ENCODE results near the gene ITPA. TPM values are rescaled to one million over a fixed set of nuclear protein-coding genes. Genes with fewer than 3 reads are reported as not detected.

The ITPA gene
- total RNA-seq, 1 donor from 2014 or later = 43.4 TPM

GRCh38 chr20:3231889-3232588 lies 22.7 kb downstream of the ITPA start:
- Histone ChIP-seq H3K4me1 (no peaks in the 10 kb centered on the region), H3K4me3 (no peak overlapping the region), H3K36me3 (no peaks in the 10 kb centered on the region), H3K27me3 (no peaks in the 10 kb centered on the region), H3K27ac (no peak overlapping the region), H3K9me3 (no peaks in the 10 kb centered on the region)
- intact Hi-C loops (cut with DNase I) = no loop called here
- no peak for DNase-seq
- ATAC-seq = no peak
- TF ChIP-seq, protein P1, sequence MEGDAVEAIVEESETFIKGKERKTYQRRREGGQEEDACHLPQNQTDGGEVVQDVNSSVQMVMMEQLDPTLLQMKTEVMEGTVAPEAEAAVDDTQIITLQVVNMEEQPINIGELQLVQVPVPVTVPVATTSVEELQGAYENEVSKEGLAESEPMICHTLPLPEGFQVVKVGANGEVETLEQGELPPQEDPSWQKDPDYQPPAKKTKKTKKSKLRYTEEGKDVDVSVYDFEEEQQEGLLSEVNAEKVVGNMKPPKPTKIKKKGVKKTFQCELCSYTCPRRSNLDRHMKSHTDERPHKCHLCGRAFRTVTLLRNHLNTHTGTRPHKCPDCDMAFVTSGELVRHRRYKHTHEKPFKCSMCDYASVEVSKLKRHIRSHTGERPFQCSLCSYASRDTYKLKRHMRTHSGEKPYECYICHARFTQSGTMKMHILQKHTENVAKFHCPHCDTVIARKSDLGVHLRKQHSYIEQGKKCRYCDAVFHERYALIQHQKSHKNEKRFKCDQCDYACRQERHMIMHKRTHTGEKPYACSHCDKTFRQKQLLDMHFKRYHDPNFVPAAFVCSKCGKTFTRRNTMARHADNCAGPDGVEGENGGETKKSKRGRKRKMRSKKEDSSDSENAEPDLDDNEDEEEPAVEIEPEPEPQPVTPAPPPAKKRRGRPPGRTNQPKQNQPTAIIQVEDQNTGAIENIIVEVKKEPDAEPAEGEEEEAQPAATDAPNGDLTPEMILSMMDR (IDR thresholded peaks at IDR 0.05) = no peak

- Histone ChIP-seq H3K27ac (no peak overlapping the region), H3K27me3 (peaks cover 10% of the 10 kb centered on the region), H3K36me3 (no peaks in the 10 kb centered on the region), H3K4me1 (peaks cover 5% of the 10 kb centered on the region), H3K4me3 (no peak overlapping the region), H3K9me3 (no peaks in the 10 kb centered on the region)
- intact Hi-C loops (cut with DNase I) = no loop called here
- ATAC-seq (no peak), DNase-seq (no peak)
- TF ChIP-seq, protein P1 (IDR thresholded peaks at IDR 0.05) = no peak
Observed at GRCh38 chr20:3233131-3233990, 24.1 kb downstream of the ITPA start.

- peaks cover 15% of the 10 kb centered on the region for H3K27me3 ChIP-seq
- TF ChIP-seq, protein P1 (IDR thresholded peaks at IDR 0.05) = no peak
- H3K4me1 ChIP-seq = peaks cover 5% of the 10 kb centered on the region
- no peaks in the 10 kb centered on the region for H3K36me3 ChIP-seq
- H3K4me3 ChIP-seq = no peak overlapping the region
- no peak for DNase-seq
- intact Hi-C loops (cut with DNase I) = no loop called here
- ATAC-seq = no peak
- H3K27ac ChIP-seq = no peak overlapping the region
- H3K9me3 ChIP-seq = no peaks in the 10 kb centered on the region
Observed at GRCh38 chr20:3233991-3234498, 24.7 kb downstream of the ITPA start.

GRCh38 chr20:3235666-3236324 lies 26.5 kb downstream of the ITPA start:
- H3K36me3 ChIP-seq = no peaks in the 10 kb centered on the region
- H3K4me1 ChIP-seq = peaks cover 10% of the 10 kb centered on the region
- intact Hi-C loops (cut with DNase I) = no loop called here
- H3K27ac ChIP-seq = no peak overlapping the region
- DNase-seq = no peak
- no peaks in the 10 kb centered on the region for H3K9me3 ChIP-seq
- ATAC-seq = no peak
- TF ChIP-seq, protein P1 (IDR thresholded peaks at IDR 0.05) = no peak
- no peak overlapping the region for H3K4me3 ChIP-seq
- peaks cover 28% of the 10 kb centered on the region for H3K27me3 ChIP-seq

DNA sequence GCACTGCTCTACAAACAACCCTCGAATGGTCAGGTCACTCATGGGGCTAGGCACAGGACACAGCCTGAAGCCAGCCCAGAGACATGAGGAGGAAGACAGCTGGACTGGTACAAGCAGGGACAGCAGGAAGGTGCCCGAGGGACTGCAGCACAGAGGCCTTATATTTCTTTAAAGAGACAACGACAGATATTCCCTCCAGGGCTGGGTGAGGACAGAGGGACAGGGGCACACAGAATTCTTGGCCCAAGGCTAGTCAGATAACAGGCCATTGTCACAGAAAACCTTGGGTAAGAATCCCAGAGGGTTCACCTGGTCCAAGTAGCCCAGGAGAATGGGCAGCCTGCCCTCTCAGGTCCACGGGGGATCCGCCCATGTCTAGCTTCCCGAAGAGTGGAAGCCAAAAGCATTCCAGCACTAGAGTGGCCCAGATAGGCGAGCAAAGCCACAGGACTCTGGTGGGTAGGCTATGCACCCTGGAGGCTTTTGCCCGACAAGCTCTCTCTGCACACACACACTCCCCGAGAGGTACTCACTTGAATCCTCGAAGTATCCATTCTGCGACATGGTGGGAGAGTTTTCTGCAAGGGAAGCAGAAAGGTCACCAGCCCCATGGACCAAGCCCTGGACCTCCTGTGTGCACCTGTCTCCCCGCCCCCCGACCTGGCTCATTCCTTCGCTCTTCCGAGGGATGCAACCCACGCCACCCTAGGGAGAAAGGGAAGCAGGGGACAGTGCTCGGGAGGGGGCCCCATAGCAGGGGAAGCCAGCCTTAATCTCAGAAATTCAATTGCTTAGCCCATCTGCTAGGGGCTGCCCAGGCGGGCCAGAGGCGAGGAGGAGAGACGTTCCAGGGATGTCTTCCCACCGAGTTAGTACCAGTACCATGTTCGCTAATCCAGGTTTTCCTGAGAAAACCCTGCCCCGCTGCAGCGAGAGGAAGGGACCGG lies 28.0 kb downstream of the ITPA start:
- H3K36me3 ChIP-seq = no peaks in the 10 kb centered on the region
- H3K27me3 ChIP-seq = peaks cover 28% of the 10 kb centered on the region
- intact Hi-C loops (cut with DNase I) = no loop called here
- H3K4me3 ChIP-seq = no peak overlapping the region
- H3K9me3 ChIP-seq = no peaks in the 10 kb centered on the region
- DNase-seq (no peak), ATAC-seq (no peak)
- peaks cover 10% of the 10 kb centered on the region for H3K4me1 ChIP-seq
- no peak overlapping the region for H3K27ac ChIP-seq
- TF ChIP-seq, protein P1 (IDR thresholded peaks at IDR 0.05) = no peak

All from upper lobe of right lung (tissue), 1 donor.